Vagina (tissue), 2 donors: ENCODE results near the gene PLCB2. TPM values are rescaled to one million over a fixed set of nuclear protein-coding genes. Genes with fewer than 3 reads are reported as not detected.

Source experiments
- DNase-seq, 2 donors: peaks; one replicate each; pipeline ENCODE4 v3.0.0-alpha.2; 2017; ENCODE audit errors: extremely low spot score in 2 of 2
- H3K27ac ChIP-seq: fragments of 200-600 bp; sonication (generic); one replicate; pipeline ENCODE4 v1.5.1; 2019
- H3K27me3 ChIP-seq: fragments of 200-600 bp; sonication (generic); one replicate; pipeline ENCODE4 v1.5.1; 2019
- H3K36me3 ChIP-seq, 2 donors: fragments of 200-600 bp; sonication (generic); one replicate each; pipeline ENCODE4 v1.5.1; 2017 to 2019
- H3K4me1 ChIP-seq: fragments of 200-600 bp; sonication (generic); one replicate; pipeline ENCODE4 v1.5.1; 2019
- H3K4me3 ChIP-seq, 2 donors: fragments of 200-600 bp; sonication (generic); 1 replicate in 1 of 2; 2 replicates in 1 of 2; pipeline ENCODE4 v1.5.1; 2016 to 2019
- H3K9me3 ChIP-seq: fragments of 200-600 bp; sonication (generic); one replicate; pipeline ENCODE4 v1.5.1; 2019
- CTCF ChIP-seq, 3 experiments: fragments of 450-650 bp in 2 of 3; fragments of 200-600 bp in 1 of 3; sonication (generic) in 1 of 3; IDR thresholded peaks; one replicate each; pipeline ENCODE4 v1.5.1; 2017 to 2019; ENCODE audit warnings: antibody characterized with exemption in 3 of 3, mild to moderate bottlenecking in 2 of 3, moderate library complexity in 2 of 3
- POLR2A ChIP-seq, 2 donors: fragments of 450-650 bp; IDR thresholded peaks; one replicate each; pipeline ENCODE4 v1.6.1; 2017; ENCODE audit warnings: antibody characterized with exemption in 2 of 2, mild to moderate bottlenecking in 2 of 2, moderate library complexity in 2 of 2
- POLR2AphosphoS5 ChIP-seq, 2 donors: sonication (generic); formaldehyde crosslinking; IDR thresholded peaks; one replicate each; pipeline ENCODE4 v1.9.0; 2017; ENCODE audit warnings: antibody characterized with exemption in 2 of 2, mild to moderate bottlenecking in 2 of 2, low read depth in 1 of 2; ENCODE audit not compliant: insufficient read depth in 1 of 2
- intact Hi-C: fragments of 100-400 bp; cut with DNase I; formaldehyde crosslinking; loops from one replicate; pipeline ENCODE4 v1.15.1; 2023
- total RNA-seq: library from RNA; depleted of rRNA; stranded (reverse); fragments of >200 nt; gene quantifications from one replicate; pipeline ENCODE4 v1.2.3, GENCODE V29; 2016

PLCB2 gene
- total RNA-seq, 1 donor from 2014 or later, result 14.0 TPM

DNA sequence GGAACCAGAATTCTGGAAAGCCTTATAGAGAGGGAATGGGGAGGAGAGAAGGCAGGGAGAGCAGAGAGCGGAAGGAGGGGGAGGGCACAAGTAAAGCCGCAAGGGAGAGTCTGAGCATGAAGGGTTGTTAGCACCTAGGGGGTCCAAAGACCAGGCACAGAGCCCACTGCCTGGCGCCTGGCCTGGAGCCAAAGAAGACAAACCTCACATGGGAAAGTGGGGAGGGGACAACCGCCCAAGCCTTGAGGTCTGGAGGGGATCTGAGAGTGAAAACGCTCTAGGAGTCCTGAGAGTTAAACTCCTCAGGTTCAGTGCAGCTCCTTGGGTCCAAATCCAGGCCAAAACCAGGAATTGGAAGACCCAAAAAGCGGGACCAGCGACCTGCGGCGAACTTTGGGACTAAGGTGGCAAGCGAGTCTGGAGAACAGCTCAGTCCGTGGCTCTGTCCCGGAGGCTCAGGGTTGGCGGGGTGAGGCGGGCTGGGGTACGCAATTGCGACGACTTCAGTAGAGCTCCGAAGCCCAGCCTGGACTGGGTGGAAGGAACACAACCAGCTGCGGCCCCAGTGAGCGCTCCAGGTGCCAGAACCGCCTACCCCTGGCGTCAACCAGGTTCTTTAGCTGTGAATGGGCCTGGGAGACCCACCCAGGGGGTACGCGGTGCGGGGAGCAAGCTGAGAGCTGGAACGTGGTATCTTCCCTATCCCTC is 14.9 kb upstream of the PLCB2 start:
- Histone ChIP-seq H3K27me3 (no peaks in the 10 kb centered on the region), H3K4me1 (peaks cover 31% of the 10 kb centered on the region), H3K4me3 (peak overlapping the region; percentile 73 to 85), H3K27ac (peak overlapping the region; percentile 51), H3K9me3 (no peaks in the 10 kb centered on the region), H3K36me3 (no peaks in the 10 kb centered on the region)
- TF ChIP-seq POLR2AphosphoS5 (IDR thresholded peaks at IDR 0.05; ENCODE audit: insufficient read depth in 1 of 2, low read depth in 1 of 2), result no peak
- no peak for TF ChIP-seq CTCF (IDR thresholded peaks at IDR 0.05)
- TF ChIP-seq POLR2A (IDR thresholded peaks at IDR 0.05), result no peak
- intact Hi-C loops, result no loop called here
- no peak for DNase-seq

GRCh38 chr15:40320931-40321371 is 13.2 kb upstream of the PLCB2 start:
- Histone ChIP-seq H3K27ac (no peak overlapping the region), H3K27me3 (no peaks in the 10 kb centered on the region), H3K36me3 (no peaks in the 10 kb centered on the region), H3K4me3 (no peak overlapping the region), H3K9me3 (no peaks in the 10 kb centered on the region), H3K4me1 (peaks cover 30% of the 10 kb centered on the region)
- intact Hi-C loops, result no loop called here
- no peak for DNase-seq
- TF ChIP-seq CTCF (IDR thresholded peaks at IDR 0.05), result peak; percentile 70 to 81 (median 79)
- peak in 1 of 2 donors; percentile 66 for TF ChIP-seq POLR2AphosphoS5 (IDR thresholded peaks at IDR 0.05; ENCODE audit: insufficient read depth in 1 of 2, low read depth in 1 of 2)
- TF ChIP-seq POLR2A (IDR thresholded peaks at IDR 0.05), result no peak

- Histone ChIP-seq H3K4me3 (no peak overlapping the region), H3K9me3 (no peaks in the 10 kb centered on the region), H3K27ac (no peak overlapping the region), H3K27me3 (no peaks in the 10 kb centered on the region), H3K36me3 (no peaks in the 10 kb centered on the region), H3K4me1 (peaks cover 24% of the 10 kb centered on the region)
- no peak for TF ChIP-seq POLR2A (IDR thresholded peaks at IDR 0.05)
- TF ChIP-seq CTCF (IDR thresholded peaks at IDR 0.05), result no peak
- no peak for TF ChIP-seq POLR2AphosphoS5 (IDR thresholded peaks at IDR 0.05; ENCODE audit: insufficient read depth in 1 of 2, low read depth in 1 of 2)
- intact Hi-C loops, result no loop called here
- no peak for DNase-seq
Observed at GRCh38 chr15:40320409-40320808, 12.7 kb upstream of the PLCB2 start.

GRCh38 chr15:40317580-40317979 is 9.8 kb upstream of the PLCB2 start:
- H3K27ac ChIP-seq, result no peak overlapping the region
- DNase-seq, result no peak
- no peaks in the 10 kb centered on the region for H3K36me3 ChIP-seq
- peaks cover 6% of the 10 kb centered on the region for H3K4me1 ChIP-seq
- TF ChIP-seq POLR2AphosphoS5 (IDR thresholded peaks at IDR 0.05; ENCODE audit: insufficient read depth in 1 of 2, low read depth in 1 of 2) (no peak), POLR2A (IDR thresholded peaks at IDR 0.05) (no peak), CTCF (IDR thresholded peaks at IDR 0.05) (no peak)
- H3K9me3 ChIP-seq, result no peaks in the 10 kb centered on the region
- no peak overlapping the region for H3K4me3 ChIP-seq
- intact Hi-C loops, result no loop called here
- no peaks in the 10 kb centered on the region for H3K27me3 ChIP-seq

GRCh38 chr15:40316931-40317330 is 9.2 kb upstream of the PLCB2 start:
- DNase-seq, result no peak
- Histone ChIP-seq H3K4me3 (no peak overlapping the region), H3K36me3 (no peaks in the 10 kb centered on the region), H3K27ac (no peak overlapping the region), H3K9me3 (no peaks in the 10 kb centered on the region), H3K27me3 (no peaks in the 10 kb centered on the region), H3K4me1 (no peaks in the 10 kb centered on the region)
- intact Hi-C loops, result no loop called here
- TF ChIP-seq POLR2A (IDR thresholded peaks at IDR 0.05), result no peak
- TF ChIP-seq CTCF (IDR thresholded peaks at IDR 0.05), result no peak
- no peak for TF ChIP-seq POLR2AphosphoS5 (IDR thresholded peaks at IDR 0.05; ENCODE audit: insufficient read depth in 1 of 2, low read depth in 1 of 2)
